ENCODE data around the gene F12. TPM values are rescaled to one million over a fixed set of nuclear protein-coding genes. Genes with fewer than 3 reads are reported as not detected.

Gene F12
- total RNA-seq, 2 experiments from 2014 or later, result 3.8 TPM; not detected in 1

DNA sequence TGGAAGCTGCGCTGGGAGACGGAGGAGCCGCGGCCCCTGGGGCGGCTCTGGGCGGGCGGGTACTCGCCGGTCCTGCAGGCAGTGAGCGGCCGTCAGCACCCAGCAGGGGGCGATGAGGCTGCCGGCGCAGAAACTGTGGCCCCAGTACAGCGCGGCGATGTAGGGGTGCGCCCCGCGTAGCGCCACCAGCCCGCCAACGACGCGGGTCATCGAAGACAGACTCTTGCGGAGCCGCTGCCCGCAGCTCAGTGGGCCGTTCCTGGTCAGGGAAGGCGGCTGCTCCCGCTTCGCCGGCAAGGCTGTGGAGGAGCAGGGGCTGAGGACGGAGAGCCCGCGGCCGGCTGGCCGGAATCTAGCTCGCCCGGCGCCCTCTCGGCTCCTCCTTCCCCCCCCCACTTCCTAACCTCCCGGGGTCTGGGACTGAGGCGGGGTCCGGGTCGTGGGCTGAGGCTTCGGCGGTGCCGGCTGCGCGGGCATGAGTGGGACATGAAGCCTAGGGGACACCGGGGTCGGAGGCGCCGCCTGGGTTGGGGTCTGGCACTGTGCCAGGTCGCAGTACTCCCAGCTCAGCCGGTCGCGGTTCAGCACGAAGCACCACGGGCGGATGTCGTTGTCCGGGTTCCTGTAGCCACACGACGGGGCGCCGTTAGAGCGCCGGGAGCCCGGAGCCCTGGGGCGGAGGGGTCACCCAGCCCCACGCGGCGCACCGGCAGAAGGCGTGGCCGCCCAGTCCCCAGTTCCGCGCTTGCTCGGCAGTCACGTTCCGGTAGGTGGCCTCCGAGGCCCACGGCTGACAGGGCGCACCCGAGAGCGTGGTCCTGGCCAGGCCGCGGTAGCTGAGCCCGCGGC lies 5.3 kb downstream of the F12 start:
- H3K36me3 ChIP-seq (ENCODE audit: insufficient read depth, low read length), result no peaks in the 10 kb centered on the region
- H2AFZ ChIP-seq (ENCODE audit: low read length), result peak overlapping the region; percentile 58; the same call in 1 of the 2 replicates
- no peaks in the 10 kb centered on the region for H3K9me3 ChIP-seq (ENCODE audit: low read length)
- H3K27ac ChIP-seq (ENCODE audit: low read depth, low read length, poor library complexity, severe bottlenecking), result no peak overlapping the region
- H3K4me3 ChIP-seq (ENCODE audit: low read depth, low read length, poor library complexity, severe bottlenecking), result peak overlapping the region; percentile 62
- no peaks in the 10 kb centered on the region for H3K9me2 ChIP-seq (ENCODE audit: insufficient read depth, low read length)
- H4K20me1 ChIP-seq (ENCODE audit: insufficient read depth, low read length), result no peaks in the 10 kb centered on the region
- H3K4me1 ChIP-seq (ENCODE audit: insufficient read depth, low read length, poor library complexity, severe bottlenecking), result peaks cover 18% of the 10 kb centered on the region
- intact Hi-C loops (cut with micrococcal nuclease; ENCODE audit: unreplicated experiment), result loop anchor here (1.0 to 10.0 kb wide), 4 partner anchors 22 to 191 kb away; partner anchors contain the start of genes GRK6, PRR7 and TMED9
- ChIA-PET CTCF (ENCODE audit: unreplicated experiment) (interaction anchor here (0.6 to 3.5 kb wide), 13 partner anchors 7 to 280 kb away, joined by 3 to 25 read pairs (median 5); no protein-coding TSS in a partner anchor), POLR2A (interaction anchor here (1.0 to 2.6 kb wide), 8 partner anchors 10 to 88 kb away, joined by 3 to 10 read pairs (median 5); partner anchors contain the start of gene GRK6)
- BruUV-seq (replicated peaks), result no TSS peak
- TF ChIP-seq EZH2phosphoT487 (IDR thresholded peaks at IDR 0.05; ENCODE audit: borderline replicate concordance, low read depth, low read length), result no peak
- peak; percentile 78 for TF ChIP-seq CTCF (conservative IDR thresholded peaks at IDR 0.05; ENCODE audit: low read length)
- peak overlapping the region; percentile 73 for H3K4me2 ChIP-seq (ENCODE audit: low read length)
- DNase-seq (ENCODE audit: low spot score), result peak; percentile 83
- H3K79me2 ChIP-seq (ENCODE audit: insufficient read depth, low read depth, low read length), result no peaks in the 10 kb centered on the region

DNA sequence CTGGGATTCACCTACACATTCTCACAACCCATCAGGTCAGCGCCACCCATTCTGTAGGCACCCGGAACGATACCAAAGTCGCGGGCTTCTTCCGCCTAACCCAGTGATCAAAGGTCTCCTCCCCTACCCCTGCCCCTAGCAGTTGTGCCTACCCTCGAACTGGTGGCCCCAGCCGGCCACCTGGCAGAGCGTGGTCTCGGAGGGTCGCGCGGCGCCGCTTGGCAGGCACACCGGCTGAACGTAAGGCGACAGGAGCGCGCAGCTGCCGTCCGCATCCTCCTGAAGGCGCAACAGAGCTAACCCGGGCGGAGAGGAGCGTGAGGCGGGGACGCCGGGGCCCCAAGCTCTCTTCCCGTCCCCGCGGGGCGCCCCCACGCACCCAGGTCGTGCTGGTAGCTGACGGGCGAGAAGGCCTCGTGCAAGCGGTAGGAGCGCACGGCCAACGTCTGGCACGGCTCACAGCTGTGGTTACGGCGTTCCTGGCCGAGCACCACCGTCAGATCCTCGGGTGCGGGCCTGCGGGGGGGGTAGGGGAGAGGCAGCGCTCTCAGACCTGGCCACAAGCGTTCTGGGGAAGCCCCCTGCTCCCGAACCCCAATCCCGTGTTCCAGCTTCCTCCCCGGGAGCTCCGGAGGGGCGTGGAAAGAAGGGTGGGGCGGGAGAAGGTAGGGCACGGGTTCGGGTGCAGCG lies 6.1 kb downstream of the F12 start:
- Histone ChIP-seq H4K20me1 (ENCODE audit: insufficient read depth, low read length) (no peaks in the 10 kb centered on the region), H3K9me3 (ENCODE audit: low read length) (no peaks in the 10 kb centered on the region), H3K27ac (ENCODE audit: low read depth, low read length, poor library complexity, severe bottlenecking) (no peak overlapping the region), H3K79me2 (ENCODE audit: insufficient read depth, low read depth, low read length) (no peaks in the 10 kb centered on the region), H3K4me3 (ENCODE audit: low read depth, low read length, poor library complexity, severe bottlenecking) (peak overlapping the region; percentile 62), H2AFZ (ENCODE audit: low read length) (peak overlapping the region; percentile 58; the same call in 1 of the 2 replicates), H3K9me2 (ENCODE audit: insufficient read depth, low read length) (no peaks in the 10 kb centered on the region), H3K4me1 (ENCODE audit: insufficient read depth, low read length, poor library complexity, severe bottlenecking) (peaks cover 18% of the 10 kb centered on the region), H3K4me2 (ENCODE audit: low read length) (peak overlapping the region; percentile 73), H3K36me3 (ENCODE audit: insufficient read depth, low read length) (no peaks in the 10 kb centered on the region)
- no TSS peak for BruUV-seq (replicated peaks)
- intact Hi-C loops (cut with micrococcal nuclease; ENCODE audit: unreplicated experiment), result loop anchor here (1.0 to 10.0 kb wide), 2 partner anchors 23 to 192 kb away; partner anchors contain the start of genes GRK6 and TMED9
- CTCF ChIA-PET (ENCODE audit: unreplicated experiment), result interaction anchor here (0.6 to 3.5 kb wide), 15 partner anchors 8 to 279 kb away, joined by 3 to 25 read pairs (median 5); partner anchors contain the start of gene GRK6
- POLR2A ChIA-PET, result interaction anchor here (0.5 to 2.6 kb wide), 7 partner anchors 11 to 163 kb away, joined by 3 to 10 read pairs (median 5); partner anchors contain the start of gene GRK6
- TF ChIP-seq EZH2phosphoT487 (IDR thresholded peaks at IDR 0.05; ENCODE audit: borderline replicate concordance, low read depth, low read length), result no peak
- no peak for TF ChIP-seq CTCF (conservative IDR thresholded peaks at IDR 0.05; ENCODE audit: low read length)
- peak; percentile 32 for DNase-seq (ENCODE audit: low spot score)
